ENCODE measurements around the gene SETD7. TPM values are rescaled to one million over a fixed set of nuclear protein-coding genes. Genes with fewer than 3 reads are reported as not detected.

Gene SETD7
- total RNA-seq, 2 donors from 2014 or later: 25.5 to 29.5 TPM

DNA sequence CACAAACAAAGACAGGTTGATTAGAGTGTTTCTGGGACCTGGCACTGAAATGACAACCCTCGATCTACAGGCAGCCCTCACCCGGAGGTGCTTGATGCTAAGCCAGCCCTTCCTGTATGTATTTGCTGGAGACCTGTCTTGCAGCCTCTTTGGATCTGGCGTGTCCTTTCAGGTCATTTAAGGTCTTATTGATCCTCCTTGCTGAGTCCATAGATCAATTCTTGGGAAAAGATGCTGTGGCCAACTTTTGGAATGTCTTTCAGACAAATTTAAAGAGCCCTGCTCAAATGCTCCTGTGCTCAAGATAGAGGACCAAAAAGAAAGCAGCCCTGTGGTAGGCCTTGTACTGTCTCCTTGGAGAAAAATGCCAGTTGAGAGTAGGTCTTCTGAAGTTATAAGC lies 6.8 kb upstream of the SETD7 start:
- no peaks in the 10 kb centered on the region for H3K4me1 ChIP-seq
- no peaks in the 10 kb centered on the region for H3K27me3 ChIP-seq
- no peaks in the 10 kb centered on the region for H3K36me3 ChIP-seq
- no peaks in the 10 kb centered on the region for H3K9me3 ChIP-seq
- no peak overlapping the region for H3K4me3 ChIP-seq
- no peak overlapping the region for H3K27ac ChIP-seq
- intact Hi-C loops (cut with DNase I): loop anchor here (10.0 kb wide), 1 partner anchor 68 kb away; no protein-coding TSS in a partner anchor
- no peak overlapping the region for H3K9ac ChIP-seq (ENCODE audit: low read depth in 2 of 2, low read length in 2 of 2)
- no peak for DNase-seq
- TF ChIP-seq, protein P1, sequence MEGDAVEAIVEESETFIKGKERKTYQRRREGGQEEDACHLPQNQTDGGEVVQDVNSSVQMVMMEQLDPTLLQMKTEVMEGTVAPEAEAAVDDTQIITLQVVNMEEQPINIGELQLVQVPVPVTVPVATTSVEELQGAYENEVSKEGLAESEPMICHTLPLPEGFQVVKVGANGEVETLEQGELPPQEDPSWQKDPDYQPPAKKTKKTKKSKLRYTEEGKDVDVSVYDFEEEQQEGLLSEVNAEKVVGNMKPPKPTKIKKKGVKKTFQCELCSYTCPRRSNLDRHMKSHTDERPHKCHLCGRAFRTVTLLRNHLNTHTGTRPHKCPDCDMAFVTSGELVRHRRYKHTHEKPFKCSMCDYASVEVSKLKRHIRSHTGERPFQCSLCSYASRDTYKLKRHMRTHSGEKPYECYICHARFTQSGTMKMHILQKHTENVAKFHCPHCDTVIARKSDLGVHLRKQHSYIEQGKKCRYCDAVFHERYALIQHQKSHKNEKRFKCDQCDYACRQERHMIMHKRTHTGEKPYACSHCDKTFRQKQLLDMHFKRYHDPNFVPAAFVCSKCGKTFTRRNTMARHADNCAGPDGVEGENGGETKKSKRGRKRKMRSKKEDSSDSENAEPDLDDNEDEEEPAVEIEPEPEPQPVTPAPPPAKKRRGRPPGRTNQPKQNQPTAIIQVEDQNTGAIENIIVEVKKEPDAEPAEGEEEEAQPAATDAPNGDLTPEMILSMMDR (IDR thresholded peaks at IDR 0.05): no peak

DNA sequence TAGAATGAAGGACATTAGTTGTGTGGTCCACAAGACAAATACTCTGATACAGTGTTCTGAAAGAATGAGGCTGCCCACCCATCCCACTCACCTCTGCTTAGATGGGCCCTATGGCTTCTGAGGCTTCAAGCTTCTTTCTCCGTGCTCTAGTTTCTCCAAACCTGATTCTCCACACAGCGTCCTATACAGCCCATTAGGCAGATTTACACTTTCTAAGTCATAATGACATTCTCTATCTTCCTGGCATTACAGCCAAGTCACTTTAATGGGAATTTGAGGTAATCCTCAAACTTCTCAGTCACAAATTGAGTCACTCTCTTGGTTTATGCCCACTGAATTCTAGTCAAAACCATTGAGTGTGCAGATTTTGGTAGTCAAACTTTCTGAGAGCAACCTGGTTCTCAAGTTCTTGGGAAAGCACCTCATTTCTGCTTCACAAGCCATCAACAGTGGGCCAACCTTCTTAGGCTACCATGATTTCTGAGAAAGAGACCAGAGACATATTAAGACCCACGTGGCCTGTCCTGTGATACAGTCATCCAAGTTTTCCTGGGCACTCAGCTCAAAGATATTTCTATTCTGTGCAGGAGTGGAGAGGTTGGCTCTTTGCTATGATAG lies 6.2 kb upstream of the SETD7 start:
- H3K9me3 ChIP-seq: no peaks in the 10 kb centered on the region
- H3K9ac ChIP-seq (ENCODE audit: low read depth in 2 of 2, low read length in 2 of 2): no peak overlapping the region
- no peak overlapping the region for H3K27ac ChIP-seq
- DNase-seq: no peak
- no peak overlapping the region for H3K4me3 ChIP-seq
- intact Hi-C loops (cut with DNase I): loop anchor here (10.0 kb wide), 1 partner anchor 67 kb away; no protein-coding TSS in a partner anchor
- no peaks in the 10 kb centered on the region for H3K27me3 ChIP-seq
- TF ChIP-seq, protein P1 (IDR thresholded peaks at IDR 0.05): no peak
- no peaks in the 10 kb centered on the region for H3K4me1 ChIP-seq
- H3K36me3 ChIP-seq: no peaks in the 10 kb centered on the region

DNA sequence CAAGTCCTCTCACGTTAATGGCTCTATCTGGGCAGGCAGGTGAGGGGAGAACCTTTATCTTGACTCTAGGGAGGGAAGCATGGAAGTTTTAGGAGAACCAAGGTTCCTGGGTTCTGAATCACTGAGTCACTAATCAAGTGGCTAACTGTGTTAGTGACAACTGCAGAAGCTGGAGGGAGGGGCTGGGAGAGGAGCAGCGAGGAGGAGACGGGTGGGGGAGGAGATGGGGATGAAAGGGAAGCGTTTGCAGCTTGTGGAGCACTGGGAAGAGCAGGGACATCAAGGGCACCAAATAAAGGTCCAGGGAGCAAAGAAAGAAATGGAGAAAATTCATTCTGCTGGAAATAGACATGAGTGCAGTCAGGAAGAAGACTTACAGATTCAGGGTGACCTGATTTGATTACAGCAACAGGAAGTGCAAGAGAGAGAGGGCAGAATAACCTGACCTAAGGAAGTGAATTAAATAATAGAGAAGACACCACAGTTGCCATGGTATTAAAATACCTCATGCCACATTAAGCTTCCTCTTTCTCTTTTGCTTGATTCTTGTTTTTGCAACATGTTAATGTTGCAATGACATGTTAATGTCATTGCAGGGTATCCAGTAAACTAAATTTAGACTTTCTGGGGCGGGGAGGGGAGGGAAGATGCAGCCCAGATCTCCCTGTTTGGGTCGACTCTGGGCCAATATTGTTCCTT lies 4.5 kb upstream of the SETD7 start:
- H3K27me3 ChIP-seq: no peaks in the 10 kb centered on the region

DNA sequence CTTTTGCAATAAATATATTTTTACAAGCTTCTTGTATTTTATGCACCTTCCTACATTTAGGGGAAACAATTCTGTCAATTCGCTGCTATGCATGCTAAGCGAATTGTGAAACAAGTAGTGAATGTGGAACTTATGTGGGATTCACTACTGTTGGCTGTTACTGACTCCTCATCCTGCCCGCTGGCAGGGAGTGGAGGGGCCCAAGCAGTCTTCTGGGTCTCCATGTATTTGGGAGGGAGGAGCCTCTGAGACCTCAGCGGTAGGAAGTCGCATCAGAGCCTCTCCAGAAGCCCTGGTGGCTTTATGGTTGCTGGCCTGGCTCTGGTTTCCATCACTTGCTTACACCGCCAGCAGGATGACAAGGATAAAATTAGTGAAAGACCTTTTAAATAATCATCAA lies 3.7 kb upstream of the SETD7 start:
- Histone ChIP-seq H3K36me3 (no peaks in the 10 kb centered on the region), H3K4me1 (no peaks in the 10 kb centered on the region), H3K4me3 (no peak overlapping the region), H3K27ac (no peak overlapping the region), H3K9me3 (no peaks in the 10 kb centered on the region), H3K9ac (ENCODE audit: low read depth in 2 of 2, low read length in 2 of 2) (no peak overlapping the region), H3K27me3 (no peaks in the 10 kb centered on the region)
- TF ChIP-seq, protein P1 (IDR thresholded peaks at IDR 0.05): no peak
- intact Hi-C loops (cut with DNase I): loop anchor here (10.0 kb wide), 1 partner anchor 65 kb away; no protein-coding TSS in a partner anchor
- no peak for DNase-seq

More for the DNA sequence above, 4.5 kb upstream of the SETD7 start:
- no peak overlapping the region for H3K9ac ChIP-seq (ENCODE audit: low read depth in 2 of 2, low read length in 2 of 2)
- intact Hi-C loops (cut with DNase I): loop anchor here (10.0 kb wide), 1 partner anchor 66 kb away; no protein-coding TSS in a partner anchor
- no peak for DNase-seq
- no peaks in the 10 kb centered on the region for H3K9me3 ChIP-seq
- H3K4me3 ChIP-seq: no peak overlapping the region
- no peak overlapping the region for H3K27ac ChIP-seq
- no peaks in the 10 kb centered on the region for H3K36me3 ChIP-seq
- TF ChIP-seq, protein P1 (IDR thresholded peaks at IDR 0.05): no peak
- H3K4me1 ChIP-seq: no peaks in the 10 kb centered on the region

DNA sequence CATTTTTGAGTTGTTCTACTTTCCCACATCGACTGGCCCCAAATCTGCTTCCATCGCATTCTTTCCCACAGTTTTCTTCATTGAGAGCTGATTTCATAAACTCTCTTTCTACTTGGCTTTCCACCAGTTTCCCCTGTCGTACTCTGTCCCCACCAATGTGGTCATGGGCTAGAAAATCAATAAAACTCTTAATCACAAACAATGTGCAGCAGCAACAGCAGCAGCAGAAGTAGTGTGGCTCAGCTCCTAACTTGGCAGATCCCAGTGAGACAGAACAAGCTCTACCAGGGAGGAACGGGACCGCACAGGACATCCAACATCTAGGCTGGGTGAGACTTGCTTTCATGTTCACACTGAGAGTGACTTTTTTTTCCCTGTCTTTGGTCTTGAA lies 3.1 kb upstream of the SETD7 start:
- no peaks in the 10 kb centered on the region for H3K27me3 ChIP-seq
- no peak for DNase-seq
- H3K4me3 ChIP-seq: no peak overlapping the region
- no peaks in the 10 kb centered on the region for H3K36me3 ChIP-seq
- intact Hi-C loops (cut with DNase I): no loop called here
- H3K27ac ChIP-seq: no peak overlapping the region
- TF ChIP-seq, protein P1 (IDR thresholded peaks at IDR 0.05): no peak
- H3K9ac ChIP-seq (ENCODE audit: low read depth in 2 of 2, low read length in 2 of 2): peak overlapping the region in 1 of 2 donors; percentile 7
- H3K4me1 ChIP-seq: no peaks in the 10 kb centered on the region
- no peaks in the 10 kb centered on the region for H3K9me3 ChIP-seq

All from colonic mucosa (tissue), 4 donors.